C4-2B (cell line): ENCODE results near the gene ACER2.
A peak's percentile ranks its signal among the peaks of the same experiment; 100 is the strongest.
"Not testable (repeated sequence)": the region's sequence is repeated elsewhere in the genome, so short reads cannot be mapped to it uniquely, and the experiment has no call there.

Experiments
- H3K27ac ChIP-seq: fragments of 450-650 bp; 2 replicates; pipeline ENCODE4 v1.5.1; 2017
- CTCF ChIP-seq: fragments of 450-650 bp; conservative IDR thresholded peaks from 2 replicates; pipeline ENCODE4 v1.5.1; 2017; ENCODE audit warnings: mild to moderate bottlenecking
- ZFX ChIP-seq: fragments of 450-650 bp; IDR thresholded peaks from 2 replicates; pipeline ENCODE4 v1.6.1; 2017

ACER2 gene

GRCh38 chr9:19386502-19387044 is 22.2 kb upstream of the ACER2 start:
- TF ChIP-seq ZFX: no peak
- TF ChIP-seq CTCF: no peak
- H3K27ac ChIP-seq: no peak overlapping the region

GRCh38 chr9:19387317-19387716 is 21.5 kb upstream of the ACER2 start:
- H3K27ac ChIP-seq: no peak overlapping the region
- TF ChIP-seq CTCF: no peak
- no peak for TF ChIP-seq ZFX

GRCh38 chr9:19389539-19389938 is 19.3 kb upstream of the ACER2 start:
- H3K27ac ChIP-seq: not testable (repeated sequence)

GRCh38 chr9:19397845-19398244 is 11.0 kb upstream of the ACER2 start:
- TF ChIP-seq ZFX: no peak
- no peak for TF ChIP-seq CTCF
- no peak overlapping the region for H3K27ac ChIP-seq

- peak overlapping the region; percentile 84; the same call in 1 of the 2 replicates for H3K27ac ChIP-seq
Observed at GRCh38 chr9:19403231-19403630, 5.6 kb upstream of the ACER2 start.

- no peak for TF ChIP-seq CTCF
- peak overlapping the region; percentile 84 for H3K27ac ChIP-seq
Observed at GRCh38 chr9:19404283-19405075, 4.3 kb upstream of the ACER2 start.

- TF ChIP-seq ZFX (no peak), CTCF (no peak)
- H3K27ac ChIP-seq: peak overlapping the region; percentile 84
Observed at GRCh38 chr9:19405771-19406170, 3.0 kb upstream of the ACER2 start.

GRCh38 chr9:19408316-19408692 is 505 bp upstream of the ACER2 start:
- TF ChIP-seq CTCF (no peak), ZFX (no peak)
- H3K27ac ChIP-seq: peak overlapping the region; percentile 87
